ENCODE data around the gene AAGAB. TPM values are rescaled to one million over a fixed set of nuclear protein-coding genes. Genes with fewer than 3 reads are reported as not detected.

AAGAB gene
- total RNA-seq, 1 donor from 2014 or later: 50.1 TPM

DNA sequence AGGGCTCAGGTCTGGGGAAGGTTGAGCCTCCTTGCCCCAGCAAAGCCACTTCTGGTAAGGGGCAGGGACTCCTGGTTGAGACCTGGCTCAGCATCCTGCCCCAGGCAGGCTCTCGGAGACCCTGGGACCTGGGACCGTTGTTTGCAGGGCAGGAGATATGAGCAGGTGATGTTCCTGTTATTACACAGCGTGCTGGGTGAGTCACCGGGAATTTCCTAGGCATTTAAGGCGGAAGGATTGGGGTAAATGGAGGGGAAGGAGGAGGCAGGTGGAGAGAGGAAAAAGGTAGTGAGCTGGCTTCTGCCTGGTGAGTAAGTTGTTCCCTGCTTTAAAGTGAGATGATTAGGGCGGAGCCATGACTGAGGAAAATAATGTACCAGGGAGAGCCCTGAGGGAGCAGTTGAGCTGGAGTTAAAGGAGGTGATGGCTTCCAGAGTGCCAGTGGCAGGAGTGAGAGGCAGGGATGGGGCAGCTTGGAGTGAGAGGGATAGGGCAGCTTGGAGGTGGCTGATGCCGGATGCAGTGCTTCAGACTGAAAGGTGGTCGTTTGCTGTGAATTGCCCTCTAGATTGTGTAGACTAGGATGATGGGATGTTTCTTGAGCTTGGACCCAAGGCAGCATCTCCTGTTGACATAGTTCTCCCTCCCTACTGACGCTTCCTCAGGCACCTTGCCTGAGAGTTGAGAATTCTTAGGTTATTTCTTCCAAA is 79.4 kb downstream of the AAGAB start:
- intact Hi-C loops (cut with micrococcal nuclease): loop anchor here (10.0 kb wide), 1 partner anchor 230 kb away; no protein-coding TSS in a partner anchor

DNA sequence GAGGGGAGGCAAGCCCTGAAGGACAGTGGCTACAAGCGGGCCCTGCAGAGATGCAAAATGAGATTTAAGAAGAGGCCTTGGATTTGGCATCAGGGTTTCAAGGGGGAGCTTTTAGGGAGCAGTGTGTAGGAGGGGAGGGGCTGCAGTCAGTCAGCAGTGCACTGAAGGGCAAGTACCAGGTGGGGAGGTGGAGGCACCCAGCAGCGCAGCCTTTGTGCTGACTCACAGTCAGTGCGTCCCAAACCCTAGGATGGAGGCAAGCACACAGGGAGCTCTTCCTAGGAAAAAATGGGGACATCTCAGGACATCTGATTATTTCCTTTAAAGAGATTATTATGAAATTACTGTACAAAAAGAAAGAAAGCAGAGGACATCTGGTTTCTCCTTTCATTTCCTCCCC is 80.0 kb downstream of the AAGAB start:
- intact Hi-C loops (cut with micrococcal nuclease): loop anchor here (10.0 kb wide), 1 partner anchor 230 kb away; no protein-coding TSS in a partner anchor

DNA sequence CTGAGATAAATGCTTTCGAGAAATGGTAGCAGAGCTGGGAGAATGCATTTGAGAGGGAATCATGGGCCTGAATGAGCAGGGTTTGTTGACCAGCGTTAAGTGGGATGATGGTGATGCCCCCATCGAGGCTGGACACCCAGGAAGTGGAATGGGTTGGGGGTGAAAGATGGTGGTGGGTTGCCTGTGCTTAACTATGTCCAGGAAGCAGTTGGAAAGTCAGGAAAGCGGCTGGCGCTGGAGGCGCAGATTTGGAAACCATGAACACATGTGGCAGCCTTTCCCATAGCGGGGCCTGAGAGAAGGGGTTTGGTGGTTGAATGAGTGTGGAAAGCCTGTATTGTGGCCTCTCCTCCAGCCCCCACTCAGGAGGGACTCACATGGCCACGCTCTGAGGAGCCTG is 80.7 kb downstream of the AAGAB start:
- intact Hi-C loops (cut with micrococcal nuclease): loop anchor here (10.0 kb wide), 1 partner anchor 229 kb away; no protein-coding TSS in a partner anchor

DNA sequence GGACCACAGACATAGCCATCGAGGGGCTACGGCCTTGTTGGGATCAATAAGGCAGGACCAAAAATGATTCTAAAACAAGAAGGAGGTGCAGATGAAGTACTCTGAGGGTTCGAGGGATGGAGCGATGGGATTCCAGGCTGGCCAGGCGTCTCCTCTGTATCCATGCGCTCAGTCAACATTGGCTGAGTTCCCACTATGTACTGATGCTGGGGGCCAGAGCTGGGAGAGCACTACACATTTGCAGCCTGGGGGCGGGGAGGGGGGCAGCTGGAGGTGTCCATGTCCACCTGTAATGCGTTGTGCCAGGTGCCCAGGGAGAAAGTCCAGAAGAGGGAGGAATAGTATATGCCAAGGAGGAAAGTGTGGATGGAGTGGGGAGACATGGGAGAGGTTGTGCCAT is 81.5 kb downstream of the AAGAB start:
- intact Hi-C loops (cut with micrococcal nuclease): loop anchor here (10.0 kb wide), 1 partner anchor 228 kb away; no protein-coding TSS in a partner anchor

DNA sequence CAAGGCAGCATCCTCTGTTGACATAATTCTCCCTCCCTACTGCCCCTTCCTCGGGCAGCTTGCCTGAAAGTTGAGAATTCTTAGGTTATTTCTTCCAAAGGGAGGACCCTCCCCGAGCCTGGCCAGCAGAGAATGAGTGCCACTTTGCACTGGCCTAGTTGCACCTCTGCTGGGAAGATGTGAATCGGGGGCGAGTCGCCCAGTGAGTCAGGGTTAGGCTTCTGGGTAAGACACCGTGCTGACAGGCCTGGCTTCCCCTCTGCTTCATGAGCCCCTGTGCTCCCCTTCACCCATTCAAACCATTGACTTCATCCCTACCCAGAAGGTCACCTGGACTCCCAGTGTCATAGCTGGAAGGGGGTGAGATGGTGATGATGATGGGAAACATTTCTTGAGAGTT is 82.3 kb downstream of the AAGAB start:
- intact Hi-C loops (cut with micrococcal nuclease): loop anchor here (10.0 kb wide), 1 partner anchor 227 kb away; no protein-coding TSS in a partner anchor

DNA sequence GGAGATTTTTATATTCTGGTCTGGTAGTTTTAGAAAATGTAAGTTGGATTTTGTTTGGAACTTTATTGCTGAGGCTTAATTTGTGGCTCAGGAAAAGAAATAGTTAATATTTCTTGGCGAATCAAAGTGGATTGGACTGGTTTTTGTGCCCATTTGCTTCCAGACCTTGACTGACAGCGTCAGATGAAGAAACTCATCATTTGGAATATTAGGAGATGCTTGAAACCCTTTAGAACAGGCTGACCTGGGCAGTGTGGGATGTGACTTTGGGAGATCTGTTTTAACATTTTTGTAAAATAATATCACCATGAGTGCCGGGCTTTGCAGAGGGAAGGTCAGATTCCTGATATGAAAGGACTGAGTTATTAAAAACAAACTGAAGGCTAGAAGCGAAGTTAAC is 83.0 kb downstream of the AAGAB start:
- intact Hi-C loops (cut with micrococcal nuclease): loop anchor here (10.0 kb wide), 1 partner anchor 227 kb away; no protein-coding TSS in a partner anchor

DNA sequence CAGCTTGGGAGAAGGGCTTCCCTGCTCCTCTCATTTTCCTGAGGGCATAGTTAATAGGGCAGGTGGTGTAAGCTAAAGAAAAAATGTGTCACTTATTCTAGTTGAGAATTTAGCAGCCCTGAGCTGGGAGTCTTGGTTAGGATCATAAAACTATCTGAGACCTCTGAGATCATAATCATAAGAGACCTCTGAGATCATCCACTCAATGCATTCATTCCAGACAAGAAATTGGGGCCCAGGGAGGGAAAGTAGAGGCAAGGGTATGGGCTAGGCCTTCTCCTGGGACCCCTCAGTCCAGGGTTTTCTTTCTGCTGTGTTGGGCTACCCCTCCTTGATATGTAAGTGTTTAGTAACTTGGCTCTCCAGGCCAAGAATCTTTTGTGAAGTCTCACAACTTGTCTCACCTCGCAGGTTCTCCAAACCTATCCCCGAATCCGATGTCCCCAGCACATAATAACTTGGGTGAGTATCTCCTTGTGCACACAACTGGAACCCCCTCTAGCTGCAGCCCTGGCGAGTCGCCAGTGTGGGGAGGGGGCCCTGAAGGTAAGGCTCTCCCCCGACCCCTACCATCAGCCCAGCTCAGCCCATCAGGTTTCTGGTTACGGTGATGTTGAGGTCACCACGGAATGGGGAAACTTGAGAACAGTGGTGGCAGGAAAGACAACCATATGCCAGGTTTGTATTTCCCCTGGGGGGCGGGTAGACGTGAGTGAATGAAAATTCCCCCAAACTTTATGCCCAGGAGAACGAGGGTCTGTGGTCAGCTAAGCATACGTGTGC is 84.1 kb downstream of the AAGAB start:
- intact Hi-C loops (cut with micrococcal nuclease): loop anchor here (10.0 kb wide), 1 partner anchor 226 kb away; no protein-coding TSS in a partner anchor

DNA sequence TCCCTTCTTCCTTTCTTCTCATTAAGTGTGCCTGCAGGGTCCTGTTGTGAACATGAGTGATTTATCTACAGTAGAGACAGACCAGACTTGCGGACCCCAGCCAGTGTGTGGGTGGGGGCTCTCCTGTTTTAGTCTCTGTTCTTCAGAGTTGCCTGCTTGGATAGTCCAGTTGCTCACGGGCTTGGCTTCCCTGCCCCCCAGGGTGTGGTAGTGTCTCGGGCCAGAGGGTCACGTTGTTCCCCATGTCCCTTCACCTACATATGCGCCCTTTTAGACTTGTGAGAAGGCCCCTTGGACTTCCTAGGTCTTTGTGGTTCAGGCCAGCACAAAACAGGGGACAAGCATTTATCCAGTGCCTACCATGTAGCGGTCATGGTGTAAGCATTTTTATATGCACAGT is 85.8 kb downstream of the AAGAB start:
- intact Hi-C loops (cut with micrococcal nuclease): no loop called here

DNA sequence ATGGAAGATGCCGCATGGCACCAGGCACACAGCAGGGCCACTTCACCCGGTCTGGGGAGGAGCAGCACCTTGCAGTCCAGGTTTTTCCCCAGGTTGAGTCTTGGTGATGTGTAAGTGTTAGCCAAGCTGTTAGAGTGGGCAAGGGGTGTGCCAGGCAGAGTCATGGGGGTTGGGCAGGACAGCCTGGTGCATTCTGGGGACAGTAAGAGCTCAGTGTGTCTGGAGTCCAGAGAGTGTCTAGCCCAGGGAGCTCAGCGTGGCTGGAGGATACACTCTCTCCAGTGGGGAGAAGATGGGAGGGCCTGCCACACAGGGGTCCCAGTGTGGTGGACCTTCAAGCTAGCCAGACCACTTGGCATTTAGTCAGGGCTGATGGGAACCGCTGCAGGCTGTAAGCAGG is 87.4 kb downstream of the AAGAB start:
- intact Hi-C loops (cut with micrococcal nuclease): no loop called here

DNA sequence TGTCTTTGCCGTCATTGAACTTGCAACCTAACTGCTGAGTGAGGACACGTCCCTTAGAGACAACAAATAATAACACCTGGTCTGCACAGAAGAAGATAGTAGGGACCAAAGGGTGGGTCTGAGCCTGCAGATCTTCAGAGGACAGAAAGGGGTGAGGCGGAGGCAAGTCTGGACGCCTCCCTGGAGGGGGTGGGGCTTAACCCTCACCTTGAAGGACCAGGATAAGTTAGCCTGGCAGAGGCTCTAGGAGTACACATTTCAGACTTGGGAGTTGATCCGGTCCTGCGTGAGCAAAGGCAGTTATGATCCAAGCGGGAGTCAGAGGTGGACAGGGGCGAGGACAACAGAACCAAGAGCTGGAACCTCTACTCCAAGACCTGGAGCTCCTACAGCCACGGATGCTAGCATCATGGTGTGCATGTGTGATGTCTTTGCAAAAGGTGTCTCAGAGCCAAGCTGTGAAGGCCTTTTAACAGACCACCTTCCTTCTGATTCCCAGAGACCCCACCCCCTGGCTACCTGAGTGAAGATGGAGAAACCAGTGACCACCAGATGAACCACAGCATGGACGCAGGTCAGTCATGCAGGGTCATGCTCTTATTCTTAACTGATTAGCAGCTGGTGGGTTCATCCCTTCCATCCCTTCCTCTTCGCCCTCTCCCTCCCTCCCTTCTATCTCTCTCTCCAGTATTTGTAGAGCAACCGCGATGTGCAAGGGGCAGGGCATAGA is 88.0 kb downstream of the AAGAB start:
- intact Hi-C loops (cut with micrococcal nuclease): no loop called here

DNA sequence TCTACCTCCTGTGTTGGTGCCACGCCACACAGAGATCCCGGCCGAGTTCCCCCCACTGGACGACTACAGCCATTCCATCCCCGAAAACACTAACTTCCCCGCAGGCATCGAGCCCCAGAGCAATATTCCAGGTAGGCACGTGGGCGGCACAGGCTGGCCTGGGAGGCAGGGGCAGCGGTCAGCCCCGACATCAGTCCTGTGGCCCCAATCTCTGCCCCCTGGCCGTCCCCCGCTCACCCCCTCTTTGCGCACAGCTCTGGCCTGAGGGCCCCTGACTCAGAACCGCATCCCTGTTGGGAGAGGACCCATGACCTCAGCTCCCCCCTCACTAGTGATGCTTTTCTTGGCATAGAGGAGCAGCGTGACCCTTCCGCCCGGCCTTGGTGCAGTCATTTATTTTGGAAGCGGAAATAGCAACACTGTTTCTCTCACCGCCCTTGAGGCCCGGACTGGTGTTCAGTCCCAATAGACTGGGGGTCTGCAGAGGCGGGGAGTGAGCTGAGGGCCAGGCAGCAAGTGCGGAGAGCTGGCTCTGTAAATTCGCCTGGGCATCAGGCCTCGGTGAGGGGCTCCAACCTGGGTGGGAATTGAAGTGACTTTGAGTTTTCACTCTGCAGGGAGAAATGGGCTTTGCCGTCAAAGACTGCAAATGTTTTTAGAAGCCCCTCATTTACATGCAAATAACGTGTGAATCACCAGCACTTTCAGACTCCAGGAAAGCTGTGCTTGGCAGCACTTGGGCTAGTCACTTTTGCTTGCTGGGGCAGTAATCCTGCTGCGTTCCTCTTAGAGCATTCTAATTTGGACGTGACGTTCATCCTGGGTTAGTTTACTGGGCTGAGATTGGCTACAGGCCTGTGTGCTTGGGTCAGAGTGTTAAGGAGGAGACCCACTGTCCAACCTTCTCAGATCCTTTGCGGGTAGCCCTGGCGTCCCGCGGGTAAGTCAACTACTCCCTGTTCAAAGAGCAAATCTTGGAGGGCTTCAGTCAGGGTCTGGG is 88.9 kb downstream of the AAGAB start:
- intact Hi-C loops (cut with micrococcal nuclease): no loop called here

DNA sequence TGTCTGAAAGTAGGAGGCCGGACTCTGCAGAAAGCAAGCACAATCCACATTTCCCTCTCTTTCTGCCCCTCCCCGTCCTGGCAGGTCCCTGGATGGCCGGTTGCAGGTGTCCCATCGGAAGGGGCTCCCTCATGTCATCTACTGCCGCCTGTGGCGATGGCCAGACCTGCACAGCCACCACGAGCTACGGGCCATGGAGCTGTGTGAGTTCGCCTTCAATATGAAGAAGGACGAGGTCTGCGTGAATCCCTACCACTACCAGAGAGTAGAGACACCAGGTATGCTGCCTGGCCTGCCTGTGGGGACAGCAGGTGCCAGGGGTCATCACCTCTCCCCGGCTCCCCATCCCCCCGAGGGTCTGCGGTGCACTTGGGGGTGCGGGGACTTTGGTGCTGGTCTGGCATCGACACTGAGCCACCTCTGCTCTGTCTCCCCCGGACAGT is 89.6 kb downstream of the AAGAB start:
- intact Hi-C loops (cut with micrococcal nuclease): no loop called here

DNA sequence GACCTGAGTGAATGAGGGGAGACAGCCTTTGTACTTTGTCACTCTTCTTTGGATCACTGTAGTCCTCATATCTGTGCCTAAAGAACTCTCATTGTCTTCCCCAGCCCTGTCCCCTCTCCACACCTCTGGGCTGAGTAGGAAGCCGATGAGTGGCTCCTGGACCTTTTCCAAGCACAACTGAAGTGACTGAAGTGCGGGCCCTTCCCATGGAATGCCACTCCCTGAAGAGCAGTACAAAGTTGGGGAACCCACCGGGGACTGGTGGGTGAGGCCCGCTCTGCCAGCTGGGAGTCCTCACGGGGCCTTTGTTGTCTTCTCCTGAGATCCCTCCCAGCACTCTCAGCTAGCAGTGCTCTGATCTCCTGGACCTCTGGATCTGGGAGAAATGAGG is 90.1 kb downstream of the AAGAB start:
- intact Hi-C loops (cut with micrococcal nuclease): no loop called here

DNA sequence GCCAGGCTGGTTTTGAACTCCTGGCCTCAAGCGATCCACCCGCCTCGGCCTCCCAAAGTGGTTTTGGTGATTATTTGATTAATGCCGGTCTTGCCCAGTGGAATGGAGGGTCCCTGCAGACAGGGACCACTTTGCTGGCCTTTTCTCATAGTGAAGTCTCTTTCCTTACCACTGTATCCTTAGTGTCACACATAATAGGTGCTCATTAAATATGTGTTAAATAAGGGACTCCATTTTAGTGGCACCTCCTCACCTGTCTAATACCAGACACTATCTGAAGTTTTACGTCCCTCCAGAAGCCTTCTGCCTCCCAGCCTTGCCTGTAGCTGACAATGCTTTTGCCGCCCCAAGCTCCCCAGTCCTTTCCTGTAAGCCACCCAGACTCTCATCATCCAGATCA is 91.3 kb downstream of the AAGAB start:
- intact Hi-C loops (cut with micrococcal nuclease): no loop called here

DNA sequence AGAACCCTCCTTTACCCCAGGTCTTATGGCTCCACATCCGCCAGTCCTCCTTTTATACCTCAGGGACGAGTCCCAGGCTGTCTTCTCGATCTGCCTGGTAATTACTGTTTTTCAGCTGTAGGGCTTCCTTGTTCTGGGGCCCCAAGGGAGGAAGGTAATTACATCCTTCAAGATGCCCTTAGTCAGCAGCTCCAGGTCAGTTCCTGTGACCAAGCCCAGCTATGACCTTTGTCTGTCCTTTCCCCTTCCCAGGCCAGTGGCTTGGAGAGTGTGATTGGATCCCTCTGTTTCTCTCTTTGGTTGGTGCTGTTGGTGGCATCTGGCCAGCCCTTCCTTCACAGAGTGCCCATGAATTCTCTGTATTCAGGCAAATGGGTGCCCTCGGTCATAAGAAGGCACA is 92.6 kb downstream of the AAGAB start:
- intact Hi-C loops (cut with micrococcal nuclease): no loop called here

DNA sequence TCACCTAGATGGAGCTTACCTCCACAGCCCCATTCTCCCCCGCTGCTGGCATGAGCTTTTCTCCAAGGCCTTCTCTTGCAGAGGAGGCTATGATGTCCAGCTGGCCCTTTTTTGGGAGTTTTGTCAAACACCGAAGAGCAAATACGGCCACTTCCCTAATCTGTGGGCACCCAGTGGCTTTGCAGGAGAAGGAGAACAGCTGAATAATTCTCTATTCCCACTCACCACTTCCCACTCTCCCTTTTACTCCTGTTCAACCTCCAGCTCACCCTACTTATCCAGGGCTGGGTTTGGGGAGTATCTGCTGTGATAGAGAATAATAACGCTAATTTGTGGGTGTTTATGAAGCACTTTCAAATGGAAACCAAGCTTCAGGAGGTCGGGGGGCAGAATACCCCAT is 93.0 kb downstream of the AAGAB start:
- intact Hi-C loops (cut with micrococcal nuclease): no loop called here

DNA sequence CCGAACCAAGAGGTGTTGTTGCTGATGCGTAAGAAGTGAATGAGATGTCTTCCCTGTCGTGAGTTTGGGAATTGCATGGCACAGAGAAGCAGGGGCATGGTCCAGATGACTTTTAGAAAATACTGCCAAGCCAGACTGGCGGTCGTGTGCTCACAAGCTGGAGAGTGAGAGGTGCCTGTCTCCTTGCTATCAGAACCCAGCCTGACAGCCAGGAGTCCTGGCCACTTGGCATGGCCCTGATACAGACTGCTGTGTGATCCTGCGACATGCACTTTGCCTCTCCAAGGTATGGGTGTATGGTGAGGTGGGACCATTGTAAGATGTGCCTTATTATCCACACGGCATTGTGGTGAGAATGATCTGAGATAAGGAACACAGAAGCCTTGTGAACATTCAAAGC is 96.1 kb downstream of the AAGAB start:
- intact Hi-C loops (cut with micrococcal nuclease): no loop called here

DNA sequence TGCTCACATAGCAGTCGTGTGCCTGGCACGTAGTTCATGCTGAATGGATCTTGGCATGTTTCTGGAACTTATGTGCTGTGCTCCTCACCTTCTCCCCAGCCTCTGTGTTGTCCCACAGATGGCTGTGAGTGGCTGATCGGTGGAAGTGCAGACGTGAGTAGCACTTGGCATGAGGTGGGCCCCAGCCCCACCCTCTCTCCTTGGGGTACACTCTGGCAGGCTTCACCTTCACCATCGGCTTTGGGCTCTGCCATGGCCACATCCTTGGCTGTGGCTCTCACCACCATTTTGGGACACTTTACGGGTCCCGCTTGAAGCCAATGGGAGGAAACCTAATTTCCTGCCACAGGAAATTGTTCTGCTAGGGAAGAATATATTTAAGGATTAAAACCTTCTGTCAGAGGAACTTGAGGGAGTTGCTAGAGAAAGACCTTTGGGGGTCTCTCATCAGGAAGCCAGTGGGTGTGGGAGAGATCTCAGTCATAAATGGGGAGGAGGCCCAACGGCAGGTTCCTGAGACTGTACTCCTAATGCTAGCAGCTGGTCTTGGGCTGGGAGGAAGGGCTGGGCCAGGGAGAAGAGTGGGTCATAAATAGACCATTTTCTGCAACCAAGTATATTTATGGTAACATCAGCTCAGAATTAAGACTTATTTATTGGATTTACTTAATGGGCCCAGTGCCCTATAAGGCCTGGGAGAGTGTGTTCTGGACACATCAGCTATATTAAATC is 96.8 kb downstream of the AAGAB start:
- intact Hi-C loops (cut with micrococcal nuclease): no loop called here

DNA sequence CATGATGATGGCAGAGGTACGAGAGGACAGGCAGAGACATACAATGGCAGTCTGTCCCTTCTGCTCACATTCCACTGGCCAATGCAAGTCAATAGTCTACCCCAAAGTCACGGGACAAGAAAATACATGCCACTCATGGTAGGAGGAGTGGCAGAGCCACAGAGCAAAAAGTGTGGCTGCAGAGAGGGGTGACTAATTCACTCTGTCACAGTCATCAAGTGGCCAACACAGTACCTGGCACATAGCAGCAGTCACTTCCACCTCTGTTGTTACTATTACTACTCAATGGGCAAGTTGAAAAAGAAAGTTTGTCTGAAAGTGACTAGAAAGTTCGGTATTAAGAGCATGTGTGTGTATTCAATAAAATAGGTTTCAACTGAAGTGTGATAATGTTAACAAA is 97.6 kb downstream of the AAGAB start:
- intact Hi-C loops (cut with micrococcal nuclease): no loop called here

DNA sequence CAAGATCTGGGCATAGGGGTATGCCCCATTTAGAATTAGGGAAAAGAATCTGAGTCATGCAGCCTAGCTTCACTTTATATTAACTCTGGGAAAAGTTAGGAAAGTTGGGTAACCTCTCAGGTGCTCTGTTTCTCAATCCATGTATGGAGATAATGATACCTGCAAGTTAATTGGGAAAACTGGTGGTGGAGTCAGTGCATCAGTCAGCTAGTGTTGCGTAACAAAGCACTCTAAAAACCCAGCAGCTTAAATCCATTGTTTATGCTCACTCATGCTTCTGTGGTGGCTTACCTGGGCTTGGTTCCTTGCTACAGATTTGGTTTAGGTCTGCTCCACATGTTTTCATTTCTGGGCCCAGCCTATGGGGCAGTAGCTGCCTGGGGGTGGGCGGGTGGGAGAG is 98.0 kb downstream of the AAGAB start:
- intact Hi-C loops (cut with micrococcal nuclease): no loop called here
